CD14-positive monocyte (primary cell): ENCODE measurements around the gene PIAS1. TPM values are rescaled to one million over a fixed set of nuclear protein-coding genes. Genes with fewer than 3 reads are reported as not detected.

Source experiments
- DNase-seq, 3 donors: peaks; one replicate each; pipeline ENCODE4 v3.0.0-alpha.2; 2011 to 2022
- H2AFZ ChIP-seq: 2 replicates; pipeline ENCODE4 v1.6.0; 2012; ENCODE audit warnings: mild to moderate bottlenecking, low read depth, low read length, inconsistent platforms; ENCODE audit not compliant: insufficient read depth, poor library complexity, severe bottlenecking
- H3K27ac ChIP-seq, 2 donors: 1 replicate in 1 of 2; 2 replicates in 1 of 2; pipeline ENCODE4 v1.5.1; 2012 to 2013; ENCODE audit warnings: low read length in 2 of 2, control low read depth in 1 of 2, inconsistent platforms in 1 of 2, low read depth in 1 of 2, mild to moderate bottlenecking in 1 of 2
- H3K27me3 ChIP-seq, 2 donors: one replicate each; pipeline versions ENCODE4 v1.6.0 to v1.6.1; 2011 to 2013; ENCODE audit warnings: low read length in 2 of 2; ENCODE audit not compliant: control insufficient read depth in 2 of 2, insufficient read depth in 2 of 2
- H3K36me3 ChIP-seq, 2 donors: replicated peaks in 1 of 2; 1 replicate in 1 of 2; 2 replicates in 1 of 2; pipeline versions ENCODE4 v1.5.1 to v1.6.1; 2012 to 2013; ENCODE audit warnings: low read length in 2 of 2, control low read depth in 1 of 2, inconsistent platforms in 1 of 2, mild to moderate bottlenecking in 1 of 2; ENCODE audit not compliant: insufficient read depth in 2 of 2, control insufficient read depth in 1 of 2
- H3K4me1 ChIP-seq, 2 donors: 1 replicate in 1 of 2; 2 replicates in 1 of 2; pipeline versions ENCODE4 v1.5.1 to v1.6.1; 2012 to 2013; ENCODE audit warnings: low read length in 2 of 2, control low read depth in 1 of 2, inconsistent platforms in 1 of 2, mild to moderate bottlenecking in 1 of 2, moderate library complexity in 1 of 2; ENCODE audit not compliant: insufficient read depth in 2 of 2, control insufficient read depth in 1 of 2
- H3K4me2 ChIP-seq: replicated peaks from 2 replicates; pipeline ENCODE3; 2012; ENCODE audit warnings: low read length, moderate library complexity, mild to moderate bottlenecking; ENCODE audit not compliant: poor library complexity, severe bottlenecking; ENCODE audit errors: extremely low read depth
- H3K4me3 ChIP-seq, 3 experiments: fragments of 200-600 bp in 1 of 3; sonication (generic) in 1 of 3; replicated peaks in 1 of 3; 1 replicate in 2 of 3; 2 replicates in 1 of 3; pipeline ENCODE4 v1.5.1; 2011 to 2013; ENCODE audit warnings: low read length in 3 of 3, mild to moderate bottlenecking in 3 of 3, control low read depth in 2 of 3, low read depth in 2 of 3, inconsistent platforms in 1 of 3, moderate library complexity in 1 of 3
- H3K79me2 ChIP-seq: 2 replicates; pipeline ENCODE4 v1.6.0; 2012; ENCODE audit warnings: mild to moderate bottlenecking, control low read depth, inconsistent platforms, low read length, moderate library complexity; ENCODE audit not compliant: insufficient read depth
- H3K9ac ChIP-seq: 2 replicates; pipeline ENCODE4 v1.6.0; 2017; ENCODE audit warnings: low read length, mild to moderate bottlenecking; ENCODE audit not compliant: insufficient read depth, poor library complexity, severe bottlenecking
- H3K9me3 ChIP-seq, 2 donors: replicated peaks in 1 of 2; 1 replicate in 1 of 2; 2 replicates in 1 of 2; pipeline versions ENCODE4 v1.5.1 to v1.6.1; 2012 to 2013; ENCODE audit warnings: low read length in 2 of 2, control low read depth in 1 of 2; ENCODE audit not compliant: control insufficient read depth in 1 of 2, insufficient read depth in 1 of 2
- H4K20me1 ChIP-seq: 2 replicates; pipeline ENCODE4 v1.6.0; 2012; ENCODE audit warnings: mild to moderate bottlenecking, low read length, control low read depth, moderate library complexity; ENCODE audit not compliant: insufficient read depth
- H3K27ac Mint-ChIP-seq, 7 donors: one replicate each; pipeline ENCODE4 v1.8.0; 2020; ENCODE audit warnings: mild to moderate bottlenecking in 7 of 7, mixed read lengths in 7 of 7, moderate library complexity in 6 of 7, inconsistent platforms in 2 of 7
- H3K27me3 Mint-ChIP-seq, 3 donors: one replicate each; pipeline ENCODE4 v1.8.0; 2021 to 2022; ENCODE audit warnings: low read depth in 3 of 3, mild to moderate bottlenecking in 3 of 3, mixed read lengths in 3 of 3, moderate library complexity in 3 of 3, inconsistent platforms in 1 of 3
- H3K36me3 Mint-ChIP-seq, 2 donors: one replicate each; pipeline ENCODE4 v1.8.0; 2020; ENCODE audit warnings: mixed read lengths in 2 of 2, inconsistent platforms in 1 of 2, mild to moderate bottlenecking in 1 of 2
- H3K4me1 Mint-ChIP-seq: one replicate; pipeline ENCODE4 v1.8.0; 2020; ENCODE audit warnings: mild to moderate bottlenecking, mixed read lengths
- H3K4me3 Mint-ChIP-seq, 2 donors: one replicate each; pipeline ENCODE4 v1.8.0; 2020; ENCODE audit warnings: mild to moderate bottlenecking in 2 of 2, mixed read lengths in 2 of 2, moderate library complexity in 1 of 2
- H3K9me3 Mint-ChIP-seq, 7 donors: one replicate each; pipeline ENCODE4 v1.8.0; 2020 to 2022; ENCODE audit warnings: mixed read lengths in 7 of 7, mild to moderate bottlenecking in 6 of 7, moderate library complexity in 6 of 7, inconsistent platforms in 2 of 7
- WGBS: methylation state at CpG from one replicate; pipeline ENCODE4 v1.1.5; 2013; ENCODE audit warnings: missing lambda C conversion rate; ENCODE audit not compliant: insufficient coverage; 5-methylcytosine and 5-hydroxymethylcytosine counted together
- intact Hi-C, 2 donors: fragments of 100-400 bp; cut with micrococcal nuclease; formaldehyde crosslinking; loops; one replicate each; pipeline versions ENCODE4 v1.15.0 to v1.15.1; 2023
- polyA plus RNA-seq, 3 donors: library from polyadenylated mRNA; depleted of rRNA in 1 of 3; unstranded in 2 of 3; stranded (reverse) in 1 of 3; fragments of 300-500 nt in 2 of 3; fragments of >200 nt in 1 of 3; fragmentation: Illumina TruSeq in 2 of 3; gene quantifications; 1 replicate in 2 of 3; 2 replicates in 1 of 3; pipeline ENCODE4 v1.2.3, GENCODE V29; 2012 to 2021
- TF ChIP-seq, protein P1 (sequence below): fragments of 200-600 bp; IDR thresholded peaks from one replicate; pipeline ENCODE4 v1.8.0; 2022; ENCODE audit warnings: antibody characterized with exemption, mild to moderate bottlenecking

PIAS1 gene
- polyA plus RNA-seq, 3 donors, result 47.3 to 109 (median 89.8) TPM

GRCh38 chr15:68051907-68052306 lies 2.2 kb upstream of the PIAS1 start:
- Histone ChIP-seq H3K27me3 (no peaks in the 10 kb centered on the region), H3K9me3 (no peaks in the 10 kb centered on the region), H3K4me1 (peaks cover 13 to 22% of the 10 kb centered on the region in 2 donors), H3K36me3 (no peaks in the 10 kb centered on the region), H2AFZ (no peak overlapping the region), H3K4me3 (no peak overlapping the region), H3K4me2 (no peak overlapping the region), H3K79me2 (peaks cover 28% of the 10 kb centered on the region), H3K27ac (no peak overlapping the region), H3K9ac (no peak overlapping the region), H4K20me1 (peaks cover 27% of the 10 kb centered on the region)
- 67% methylated on average over 1 of the region's 1 CpG for WGBS
- Mint-ChIP-seq H3K27ac (no peak overlapping the region), H3K4me1 (peaks cover 31% of the 10 kb centered on the region), H3K9me3 (no peaks in the 10 kb centered on the region), H3K4me3 (no peak overlapping the region), H3K36me3 (no peaks in the 10 kb centered on the region), H3K27me3 (peaks cover 0 to 2% (median 0%) of the 10 kb centered on the region in 3 donors)
- TF ChIP-seq, protein P1, sequence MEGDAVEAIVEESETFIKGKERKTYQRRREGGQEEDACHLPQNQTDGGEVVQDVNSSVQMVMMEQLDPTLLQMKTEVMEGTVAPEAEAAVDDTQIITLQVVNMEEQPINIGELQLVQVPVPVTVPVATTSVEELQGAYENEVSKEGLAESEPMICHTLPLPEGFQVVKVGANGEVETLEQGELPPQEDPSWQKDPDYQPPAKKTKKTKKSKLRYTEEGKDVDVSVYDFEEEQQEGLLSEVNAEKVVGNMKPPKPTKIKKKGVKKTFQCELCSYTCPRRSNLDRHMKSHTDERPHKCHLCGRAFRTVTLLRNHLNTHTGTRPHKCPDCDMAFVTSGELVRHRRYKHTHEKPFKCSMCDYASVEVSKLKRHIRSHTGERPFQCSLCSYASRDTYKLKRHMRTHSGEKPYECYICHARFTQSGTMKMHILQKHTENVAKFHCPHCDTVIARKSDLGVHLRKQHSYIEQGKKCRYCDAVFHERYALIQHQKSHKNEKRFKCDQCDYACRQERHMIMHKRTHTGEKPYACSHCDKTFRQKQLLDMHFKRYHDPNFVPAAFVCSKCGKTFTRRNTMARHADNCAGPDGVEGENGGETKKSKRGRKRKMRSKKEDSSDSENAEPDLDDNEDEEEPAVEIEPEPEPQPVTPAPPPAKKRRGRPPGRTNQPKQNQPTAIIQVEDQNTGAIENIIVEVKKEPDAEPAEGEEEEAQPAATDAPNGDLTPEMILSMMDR, result no peak
- DNase-seq, result no peak
- intact Hi-C loops, result loop anchor here in 1 of 2 donors (10.0 kb wide), 1 partner anchor 173 kb away; the partner anchor contains the start of gene CLN6

DNA sequence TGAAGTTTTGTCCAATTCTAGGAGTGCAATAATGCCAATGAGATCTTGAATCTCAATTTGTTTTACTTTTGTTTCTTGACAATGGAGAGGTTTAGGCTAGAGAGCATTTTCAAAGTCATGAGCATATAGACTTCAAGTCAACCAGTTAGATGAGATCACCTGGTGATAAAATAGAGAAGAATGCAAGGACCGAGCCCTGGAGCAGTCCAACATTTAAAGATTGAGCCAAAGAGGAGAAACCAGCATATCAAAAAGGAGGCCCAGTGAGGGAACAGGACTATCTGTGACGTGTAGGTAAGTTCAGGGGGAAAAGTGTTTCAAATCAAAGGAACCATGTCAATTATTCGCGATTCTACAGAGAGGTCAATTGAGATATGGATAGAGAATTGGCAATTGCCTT lies 1.7 kb upstream of the PIAS1 start:
- Mint-ChIP-seq H3K9me3 (no peaks in the 10 kb centered on the region), H3K36me3 (no peaks in the 10 kb centered on the region), H3K4me1 (peaks cover 36% of the 10 kb centered on the region), H3K27ac (no peak overlapping the region), H3K4me3 (no peak overlapping the region), H3K27me3 (peaks cover 0 to 2% (median 0%) of the 10 kb centered on the region in 3 donors)
- Histone ChIP-seq H3K9me3 (no peaks in the 10 kb centered on the region), H3K27ac (no peak overlapping the region), H2AFZ (no peak overlapping the region), H3K9ac (no peak overlapping the region), H3K27me3 (no peaks in the 10 kb centered on the region), H4K20me1 (peaks cover 32% of the 10 kb centered on the region), H3K36me3 (no peaks in the 10 kb centered on the region), H3K4me2 (no peak overlapping the region), H3K4me3 (no peak overlapping the region), H3K79me2 (peaks cover 33% of the 10 kb centered on the region), H3K4me1 (peaks cover 17 to 27% of the 10 kb centered on the region in 2 donors)
- DNase-seq, result no peak
- TF ChIP-seq, protein P1, result no peak
- intact Hi-C loops, result loop anchor here in 1 of 2 donors (10.0 kb wide), 1 partner anchor 172 kb away; the partner anchor contains the start of gene CLN6
- WGBS, result 92% methylated on average over 4 of the region's 4 CpGs
